GM18511 (cell line): ENCODE data around the gene NUP88.

Source experiments
- ATAC-seq: cut with Tn5 transposase; IDR thresholded peaks from one replicate; pipeline ENCODE4 v1.9.1; 2021; ENCODE audit warnings: mild to moderate bottlenecking, moderate library complexity; ENCODE audit not compliant: unreplicated experiment

NUP88 gene

GRCh38 chr17:5419959-5420653 lies 644 bp upstream of the NUP88 start, which contains the start of gene RPAIN:
TSS of gene RPAIN (plus strand) at chr17:5420182. CDS start at chr17:5420211, 29 bp downstream.
- peak; percentile 66 for ATAC-seq

GRCh38 chr17:5418858-5419355 lies 555 bp downstream of the NUP88 start:
- ATAC-seq: peak; percentile 45

- no peak for ATAC-seq
Observed at GRCh38 chr17:5416901-5417300, 2.6 kb downstream of the NUP88 start.

- no peak for ATAC-seq
Observed at GRCh38 chr17:5413682-5414081, 5.8 kb downstream of the NUP88 start.

GRCh38 chr17:5410594-5411272 lies 8.7 kb downstream of the NUP88 start:
- ATAC-seq: no peak

- ATAC-seq: no peak
Observed at GRCh38 chr17:5408186-5408585, 11.3 kb downstream of the NUP88 start.

- no peak for ATAC-seq
Observed at GRCh38 chr17:5405400-5405799, 14.1 kb downstream of the NUP88 start.

- ATAC-seq: no peak
Observed at GRCh38 chr17:5399767-5400166, 19.7 kb downstream of the NUP88 start.

- no peak for ATAC-seq
Observed at GRCh38 chr17:5396612-5397011, 22.9 kb downstream of the NUP88 start.

GRCh38 chr17:5391678-5392077 lies 27.8 kb downstream of the NUP88 start:
- no peak for ATAC-seq

GRCh38 chr17:5381542-5381941 lies 37.9 kb downstream of the NUP88 start:
- no peak for ATAC-seq

GRCh38 chr17:5380491-5381135 lies 38.8 kb downstream of the NUP88 start:
- ATAC-seq: no peak

- ATAC-seq: no peak
Observed at GRCh38 chr17:5379351-5380107, 39.9 kb downstream of the NUP88 start.

- ATAC-seq: no peak
Observed at GRCh38 chr17:5378566-5379207, 40.8 kb downstream of the NUP88 start.

- no peak for ATAC-seq
Observed at GRCh38 chr17:5373112-5373511, 46.4 kb downstream of the NUP88 start.

- ATAC-seq: no peak
Observed at GRCh38 chr17:5370411-5370810, 49.1 kb downstream of the NUP88 start.

- no peak for ATAC-seq
Observed at GRCh38 chr17:5365831-5366230, 53.6 kb downstream of the NUP88 start.

- no peak for ATAC-seq
Observed at GRCh38 chr17:5364696-5365095, 54.8 kb downstream of the NUP88 start.

- ATAC-seq: no peak
Observed at GRCh38 chr17:5364156-5364555, 55.3 kb downstream of the NUP88 start.

GRCh38 chr17:5362162-5362811 lies 57.2 kb downstream of the NUP88 start:
- no peak for ATAC-seq
